ENCODE data around the gene COL15A1.

DNA sequence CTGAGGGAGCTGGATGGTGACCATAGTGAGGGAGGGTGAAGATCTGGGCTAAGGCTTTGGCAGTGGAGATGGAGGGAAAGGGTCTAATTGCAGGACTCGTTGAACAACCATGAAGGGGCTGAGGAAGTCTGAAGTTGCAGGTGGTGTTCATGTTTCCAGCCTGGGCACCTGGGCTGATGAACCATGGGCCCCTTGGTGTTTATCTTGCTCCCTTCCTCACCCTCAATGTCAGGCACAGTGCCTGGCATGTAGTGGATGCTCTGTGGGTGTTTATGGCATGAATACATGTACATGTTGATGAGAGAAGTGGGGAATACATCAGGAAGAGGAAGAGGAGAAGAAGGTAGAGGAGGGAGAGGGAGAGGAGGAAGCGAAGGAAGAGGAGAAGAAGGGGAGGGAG lies 31.3 kb upstream of the COL15A1 start:
- TF ChIP-seq, protein P1, sequence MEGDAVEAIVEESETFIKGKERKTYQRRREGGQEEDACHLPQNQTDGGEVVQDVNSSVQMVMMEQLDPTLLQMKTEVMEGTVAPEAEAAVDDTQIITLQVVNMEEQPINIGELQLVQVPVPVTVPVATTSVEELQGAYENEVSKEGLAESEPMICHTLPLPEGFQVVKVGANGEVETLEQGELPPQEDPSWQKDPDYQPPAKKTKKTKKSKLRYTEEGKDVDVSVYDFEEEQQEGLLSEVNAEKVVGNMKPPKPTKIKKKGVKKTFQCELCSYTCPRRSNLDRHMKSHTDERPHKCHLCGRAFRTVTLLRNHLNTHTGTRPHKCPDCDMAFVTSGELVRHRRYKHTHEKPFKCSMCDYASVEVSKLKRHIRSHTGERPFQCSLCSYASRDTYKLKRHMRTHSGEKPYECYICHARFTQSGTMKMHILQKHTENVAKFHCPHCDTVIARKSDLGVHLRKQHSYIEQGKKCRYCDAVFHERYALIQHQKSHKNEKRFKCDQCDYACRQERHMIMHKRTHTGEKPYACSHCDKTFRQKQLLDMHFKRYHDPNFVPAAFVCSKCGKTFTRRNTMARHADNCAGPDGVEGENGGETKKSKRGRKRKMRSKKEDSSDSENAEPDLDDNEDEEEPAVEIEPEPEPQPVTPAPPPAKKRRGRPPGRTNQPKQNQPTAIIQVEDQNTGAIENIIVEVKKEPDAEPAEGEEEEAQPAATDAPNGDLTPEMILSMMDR (IDR thresholded peaks at IDR 0.05): no peak
- TF ChIP-seq EZH2 (IDR thresholded peaks at IDR 0.05; ENCODE audit: borderline replicate concordance, insufficient read depth, low read depth, low read length, poor library complexity, severe bottlenecking): no peak
